MG63 (cell line): Measurements from ENCODE around the gene ANKS3. TPM values are rescaled to one million over a fixed set of nuclear protein-coding genes. Genes with fewer than 3 reads are reported as not detected.

ENCODE experiments used
- DNase-seq: peaks from one replicate; pipeline ENCODE4 v3.0.0-alpha.2; 2020
- H3K27me3 ChIP-seq: fragments of 250-450 bp; sonication (Bioruptor Pico); 2 replicates; pipeline ENCODE4 v1.5.1; 2020; ENCODE audit warnings: mild to moderate bottlenecking, moderate library complexity
- H3K36me3 ChIP-seq: fragments of 250-450 bp; sonication (Bioruptor Pico); 2 replicates; pipeline ENCODE4 v1.5.1; 2020; ENCODE audit warnings: mild to moderate bottlenecking, moderate library complexity
- H3K4me3 ChIP-seq: fragments of 250-450 bp; sonication (Bioruptor Pico); 2 replicates; pipeline ENCODE4 v1.5.1; 2020; ENCODE audit warnings: mild to moderate bottlenecking, moderate library complexity
- H3K9me3 ChIP-seq: fragments of 250-450 bp; sonication (Bioruptor Pico); 2 replicates; pipeline ENCODE4 v1.5.1; 2020; ENCODE audit warnings: mild to moderate bottlenecking, moderate library complexity
- total RNA-seq: library from RNA; depleted of rRNA; stranded (reverse); fragments of >200 nt; shearing (Covaris generic); gene quantifications from 2 replicates; pipeline ENCODE4 v1.2.3, GENCODE V29; 2014; ENCODE audit warnings: low replicate concordance

The ANKS3 gene
- total RNA-seq, 1 experiment from 2014 or later = 25.8 TPM

GRCh38 chr16:4675864-4676786 lies 57.9 kb downstream of the ANKS3 start:
- no peak for DNase-seq

DNA sequence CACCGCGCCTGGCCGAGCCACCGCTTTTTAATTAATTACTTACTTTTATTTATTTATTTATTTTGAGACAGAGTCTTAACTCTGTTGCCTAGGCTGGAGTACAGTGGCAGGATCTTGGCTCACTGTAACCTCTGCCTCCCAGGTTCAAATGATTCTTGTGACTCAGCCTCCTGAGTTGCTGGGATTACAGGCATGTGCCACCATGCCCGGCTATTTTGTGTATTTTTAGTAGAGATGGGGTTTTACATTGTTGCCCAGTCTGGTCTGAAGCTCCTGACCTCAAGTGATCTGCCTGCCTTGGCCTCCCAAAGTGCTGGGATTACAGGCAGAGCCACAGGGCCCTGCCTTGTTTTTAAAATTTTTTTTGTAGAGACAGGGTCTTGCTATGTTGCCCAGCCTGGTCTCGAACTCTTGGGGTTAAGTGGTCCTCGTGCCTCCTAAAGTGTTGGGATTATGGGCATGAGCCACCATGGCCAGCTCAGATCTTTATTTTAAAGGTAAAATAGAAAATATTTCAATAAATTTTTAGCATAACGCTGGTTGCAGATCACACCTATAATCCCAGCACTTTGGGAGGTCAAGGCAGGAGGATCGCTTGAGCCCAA lies 59.0 kb downstream of the ANKS3 start:
- H3K27me3 ChIP-seq = no peaks in the 10 kb centered on the region
- peaks cover 50% of the 10 kb centered on the region for H3K36me3 ChIP-seq
- H3K9me3 ChIP-seq = no peaks in the 10 kb centered on the region
- no peak for DNase-seq
- no peak overlapping the region for H3K4me3 ChIP-seq

More at GRCh38 chr16:4675864-4676786, 57.9 kb downstream of the ANKS3 start:
- peaks cover 47% of the 10 kb centered on the region for H3K36me3 ChIP-seq
- H3K4me3 ChIP-seq = no peak overlapping the region
- no peaks in the 10 kb centered on the region for H3K27me3 ChIP-seq
- no peaks in the 10 kb centered on the region for H3K9me3 ChIP-seq

GRCh38 chr16:4673387-4674046 lies 60.6 kb downstream of the ANKS3 start:
- Histone ChIP-seq H3K36me3 (peaks cover 52% of the 10 kb centered on the region), H3K27me3 (no peaks in the 10 kb centered on the region), H3K4me3 (no peak overlapping the region), H3K9me3 (no peaks in the 10 kb centered on the region)
- DNase-seq = no peak

DNA sequence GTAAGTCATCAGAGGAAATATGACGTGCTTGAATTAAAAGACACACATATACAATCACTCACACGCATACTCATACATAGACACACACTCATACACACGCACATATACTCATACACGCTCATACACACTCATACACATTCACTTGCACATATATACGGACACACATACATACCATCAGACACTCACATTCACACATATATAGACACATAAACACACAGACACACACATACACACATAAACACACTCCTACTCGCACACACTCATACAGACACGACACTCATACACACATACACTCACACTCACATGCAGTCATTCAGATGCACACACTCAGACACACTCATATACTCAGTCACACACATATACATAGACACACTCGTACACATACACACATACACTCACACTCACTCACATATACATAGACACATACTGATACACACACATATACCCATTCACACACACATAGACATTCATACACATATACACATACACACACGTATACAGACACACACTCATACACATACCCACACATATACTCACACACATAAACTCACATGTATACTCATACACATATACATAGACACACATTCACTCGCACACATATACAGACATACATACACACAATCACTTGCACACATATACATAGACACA lies 65.6 kb downstream of the ANKS3 start:
- H3K36me3 ChIP-seq = peaks cover 75% of the 10 kb centered on the region
- DNase-seq = no peak

DNA sequence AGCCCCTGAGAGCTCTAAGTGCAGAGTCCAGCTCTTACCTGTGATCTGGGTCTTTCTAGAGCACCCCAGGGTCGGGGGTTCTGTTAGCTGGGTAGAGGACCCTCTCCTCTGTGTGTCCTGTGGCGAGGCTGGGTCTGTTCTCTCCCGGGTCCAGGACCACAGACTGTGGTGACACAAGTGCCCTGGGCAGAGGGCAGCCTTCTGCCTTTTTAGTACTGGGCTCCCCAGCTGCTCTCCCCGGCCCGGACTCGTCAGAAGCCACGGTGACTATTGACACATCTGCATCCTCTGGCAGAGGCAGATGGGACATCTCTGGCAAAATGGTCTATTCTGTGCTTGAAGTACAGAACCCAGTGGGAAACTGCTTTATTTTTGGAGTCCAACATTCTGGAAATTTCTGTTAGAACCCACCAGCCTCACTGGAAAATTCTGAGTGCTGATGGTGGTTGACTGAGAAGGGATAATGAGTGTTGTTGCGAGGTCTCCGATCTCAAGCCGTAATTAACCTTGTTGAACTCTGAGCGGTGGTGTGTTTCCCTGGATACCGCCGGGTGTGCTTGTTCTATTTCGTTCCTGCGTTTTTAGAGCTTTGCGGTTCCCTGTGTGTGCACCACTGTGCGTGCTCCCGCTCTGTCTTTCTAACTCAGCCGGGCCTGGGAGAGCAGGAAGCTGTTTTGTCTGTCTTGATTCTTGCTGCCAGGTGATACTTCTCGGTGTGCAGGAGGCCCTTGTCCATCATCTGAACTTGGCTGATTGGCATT lies 66.7 kb downstream of the ANKS3 start:
- no peak for DNase-seq
- Histone ChIP-seq H3K9me3 (no peaks in the 10 kb centered on the region), H3K36me3 (peaks cover 65% of the 10 kb centered on the region), H3K27me3 (no peaks in the 10 kb centered on the region), H3K4me3 (no peak overlapping the region)

More for the DNA sequence above, 65.6 kb downstream of the ANKS3 start:
- Histone ChIP-seq H3K4me3 (no peak overlapping the region), H3K27me3 (no peaks in the 10 kb centered on the region), H3K9me3 (no peaks in the 10 kb centered on the region)

- Histone ChIP-seq H3K9me3 (no peaks in the 10 kb centered on the region), H3K27me3 (no peaks in the 10 kb centered on the region), H3K4me3 (no peak overlapping the region), H3K36me3 (peaks cover 64% of the 10 kb centered on the region)
- no peak for DNase-seq
These were observed 67.4 kb downstream of the ANKS3 start for GRCh38 chr16:4666537-4667202.

GRCh38 chr16:4664538-4665418 lies 69.3 kb downstream of the ANKS3 start:
- DNase-seq = no peak

GRCh38 chr16:4663777-4664465 lies 70.2 kb downstream of the ANKS3 start:
- H3K27me3 ChIP-seq = no peaks in the 10 kb centered on the region
- H3K9me3 ChIP-seq = no peaks in the 10 kb centered on the region
- H3K4me3 ChIP-seq = no peak overlapping the region
- DNase-seq = no peak
- peaks cover 57% of the 10 kb centered on the region for H3K36me3 ChIP-seq

More at GRCh38 chr16:4664538-4665418, 69.3 kb downstream of the ANKS3 start:
- peaks cover 59% of the 10 kb centered on the region for H3K36me3 ChIP-seq
- no peaks in the 10 kb centered on the region for H3K9me3 ChIP-seq
- no peak overlapping the region for H3K4me3 ChIP-seq
- H3K27me3 ChIP-seq = no peaks in the 10 kb centered on the region

DNA sequence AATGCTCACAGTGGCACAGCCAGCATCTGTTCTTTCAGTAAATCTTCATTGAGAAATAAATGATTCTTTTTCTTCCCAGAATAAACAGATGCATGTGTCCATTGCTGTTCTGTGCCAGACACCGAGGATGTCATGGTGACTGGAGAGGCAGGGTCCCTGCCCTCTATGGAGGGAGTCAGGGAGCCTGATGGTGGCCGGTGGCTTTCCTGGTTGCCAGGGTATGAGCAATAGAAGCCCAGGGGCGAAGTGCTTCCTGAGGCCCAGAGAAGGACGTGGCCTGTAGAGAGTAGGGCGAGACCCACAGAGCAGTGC lies 70.7 kb downstream of the ANKS3 start:
- no peak for DNase-seq

GRCh38 chr16:4661661-4662060 lies 72.4 kb downstream of the ANKS3 start:
- no peaks in the 10 kb centered on the region for H3K9me3 ChIP-seq
- H3K4me3 ChIP-seq = no peak overlapping the region
- no peak for DNase-seq
- peaks cover 56% of the 10 kb centered on the region for H3K36me3 ChIP-seq
- no peaks in the 10 kb centered on the region for H3K27me3 ChIP-seq

More for the DNA sequence above, 70.7 kb downstream of the ANKS3 start:
- peaks cover 57% of the 10 kb centered on the region for H3K36me3 ChIP-seq
- no peak overlapping the region for H3K4me3 ChIP-seq
- H3K27me3 ChIP-seq = no peaks in the 10 kb centered on the region
- H3K9me3 ChIP-seq = no peaks in the 10 kb centered on the region

GRCh38 chr16:4660454-4661007 lies 73.5 kb downstream of the ANKS3 start:
- Histone ChIP-seq H3K9me3 (no peaks in the 10 kb centered on the region), H3K27me3 (no peaks in the 10 kb centered on the region), H3K36me3 (peaks cover 59% of the 10 kb centered on the region), H3K4me3 (no peak overlapping the region)
- DNase-seq = no peak

GRCh38 chr16:4659363-4660353 lies 74.4 kb downstream of the ANKS3 start:
- Histone ChIP-seq H3K27me3 (no peaks in the 10 kb centered on the region), H3K36me3 (peaks cover 56% of the 10 kb centered on the region), H3K9me3 (no peaks in the 10 kb centered on the region), H3K4me3 (no peak overlapping the region)
- DNase-seq = no peak
